Effector memory CD4-positive, alpha-beta T cell (primary cell): ENCODE measurements around the gene C19orf73.
"Not testable (repeated sequence)": the region's sequence is repeated elsewhere in the genome, so short reads cannot be mapped to it uniquely, and the experiment has no call there.

ENCODE experiments used
- DNase-seq, 3 donors: peaks; one replicate each; pipeline ENCODE4 v3.0.0-alpha.2; 2020
- H3K27ac ChIP-seq: 2 replicates; pipeline ENCODE4 v1.7.0; 2013; ENCODE audit warnings: mild to moderate bottlenecking, low read length, moderate library complexity; ENCODE audit not compliant: insufficient read depth, poor library complexity, severe bottlenecking
- H3K27me3 ChIP-seq: replicated peaks from 2 replicates; pipeline ENCODE4 v1.7.0; 2013; ENCODE audit warnings: mild to moderate bottlenecking, low read length; ENCODE audit not compliant: insufficient read depth, control insufficient read depth, poor library complexity, severe bottlenecking
- H3K36me3 ChIP-seq: 2 replicates; pipeline ENCODE4 v1.7.0; 2013; ENCODE audit warnings: mild to moderate bottlenecking, low read length, moderate library complexity; ENCODE audit not compliant: control insufficient read depth, insufficient read depth
- H3K4me1 ChIP-seq: 2 replicates; pipeline ENCODE4 v1.7.0; 2013; ENCODE audit warnings: low read length, mild to moderate bottlenecking; ENCODE audit not compliant: control insufficient read depth, insufficient read depth, poor library complexity, severe bottlenecking
- H3K4me3 ChIP-seq: 2 replicates; pipeline ENCODE4 v1.7.0; 2013; ENCODE audit warnings: low read length, low read depth, mild to moderate bottlenecking; ENCODE audit not compliant: insufficient read depth, poor library complexity, severe bottlenecking
- H3K9me3 ChIP-seq: 2 replicates; pipeline ENCODE4 v1.7.0; 2013; ENCODE audit warnings: mild to moderate bottlenecking, low read length, moderate library complexity; ENCODE audit not compliant: control insufficient read depth

The C19orf73 gene

DNA sequence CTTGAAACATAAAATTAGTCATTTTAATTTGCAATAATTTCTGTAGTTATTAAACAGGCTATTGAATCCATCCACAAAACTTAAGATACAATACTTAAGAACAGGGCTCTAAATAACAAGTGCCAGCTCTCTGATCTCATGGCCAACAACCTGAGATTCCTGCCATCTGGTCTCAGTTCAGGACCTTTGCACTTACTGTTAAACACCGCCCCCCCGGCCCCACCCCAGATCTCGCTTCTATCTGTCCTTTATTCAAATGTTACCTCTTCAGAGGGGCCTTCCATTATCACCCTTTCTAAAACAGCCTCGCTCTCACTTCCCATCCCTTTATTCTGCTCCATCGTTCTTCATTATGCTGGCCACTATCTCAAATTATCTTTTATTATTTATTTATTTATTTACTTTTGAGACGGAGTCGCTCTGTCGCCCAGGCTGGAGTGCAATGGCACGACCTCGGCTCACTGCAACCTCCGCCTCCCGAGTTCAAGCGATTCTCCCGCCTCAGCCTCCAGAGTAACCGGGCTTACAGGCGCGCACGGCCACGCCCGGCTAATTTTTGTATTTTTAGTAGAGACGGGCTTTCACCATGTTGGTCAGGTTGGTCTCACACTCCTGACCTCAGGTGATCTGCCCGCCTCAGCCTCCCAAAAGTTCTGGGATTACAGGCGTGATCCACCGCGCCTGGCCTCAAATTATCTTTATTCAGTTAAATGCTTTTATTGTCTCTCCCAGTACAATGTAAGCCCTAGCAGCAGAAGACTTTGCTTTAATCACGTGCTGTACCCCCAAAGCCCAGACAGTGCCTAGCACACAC is 34.5 kb downstream of the C19orf73 start:
- H3K27me3 ChIP-seq, result no peaks in the 10 kb centered on the region
- peaks cover 14% of the 10 kb centered on the region for H3K36me3 ChIP-seq
- no peak for DNase-seq
- H3K4me1 ChIP-seq, result peaks cover 16% of the 10 kb centered on the region
- H3K9me3 ChIP-seq, result no peaks in the 10 kb centered on the region
- H3K4me3 ChIP-seq, result peak overlapping the region; percentile 74
- peak overlapping the region; percentile 84 for H3K27ac ChIP-seq

GRCh38 chr19:49081273-49081672 is 37.7 kb downstream of the C19orf73 start:
- H3K9me3 ChIP-seq, result no peaks in the 10 kb centered on the region

DNA sequence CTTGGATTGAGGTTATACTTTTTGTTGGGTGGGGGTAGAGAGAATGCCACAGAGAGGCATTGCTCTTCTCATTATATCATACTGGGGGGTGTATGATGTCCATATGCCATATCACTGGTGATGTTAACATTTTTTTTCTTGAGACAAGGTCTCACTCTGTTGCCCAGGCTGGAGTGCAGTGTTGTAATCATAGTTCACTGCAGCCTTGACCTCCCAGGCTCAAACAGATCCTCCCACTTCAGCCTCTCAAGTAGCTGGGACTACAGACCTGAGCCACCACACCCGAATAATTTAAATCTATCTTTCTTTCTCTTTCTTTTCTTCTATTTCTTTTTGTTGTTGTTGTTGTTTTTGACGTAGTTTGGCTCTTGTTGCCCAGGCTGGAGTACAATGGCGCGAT is 38.6 kb downstream of the C19orf73 start:
- Histone ChIP-seq H3K4me3 (no peak overlapping the region), H3K27me3 (no peaks in the 10 kb centered on the region), H3K27ac (no peak overlapping the region), H3K36me3 (no peaks in the 10 kb centered on the region), H3K9me3 (no peaks in the 10 kb centered on the region), H3K4me1 (no peaks in the 10 kb centered on the region)
- DNase-seq, result no peak

More at GRCh38 chr19:49081273-49081672, 37.7 kb downstream of the C19orf73 start:
- Histone ChIP-seq H3K27me3 (no peaks in the 10 kb centered on the region), H3K36me3 (no peaks in the 10 kb centered on the region), H3K4me3 (no peak overlapping the region), H3K27ac (no peak overlapping the region), H3K4me1 (peaks cover 4% of the 10 kb centered on the region)
- DNase-seq, result no peak

- H3K36me3 ChIP-seq, H3K9me3 ChIP-seq, H3K4me1 ChIP-seq, H3K27ac ChIP-seq, H3K4me3 ChIP-seq, DNase-seq: not testable (repeated sequence)
- H3K27me3 ChIP-seq, result peaks cover 18% of the 10 kb centered on the region
Observed at GRCh38 chr19:49074869-49075268, 44.1 kb downstream of the C19orf73 start.

DNA sequence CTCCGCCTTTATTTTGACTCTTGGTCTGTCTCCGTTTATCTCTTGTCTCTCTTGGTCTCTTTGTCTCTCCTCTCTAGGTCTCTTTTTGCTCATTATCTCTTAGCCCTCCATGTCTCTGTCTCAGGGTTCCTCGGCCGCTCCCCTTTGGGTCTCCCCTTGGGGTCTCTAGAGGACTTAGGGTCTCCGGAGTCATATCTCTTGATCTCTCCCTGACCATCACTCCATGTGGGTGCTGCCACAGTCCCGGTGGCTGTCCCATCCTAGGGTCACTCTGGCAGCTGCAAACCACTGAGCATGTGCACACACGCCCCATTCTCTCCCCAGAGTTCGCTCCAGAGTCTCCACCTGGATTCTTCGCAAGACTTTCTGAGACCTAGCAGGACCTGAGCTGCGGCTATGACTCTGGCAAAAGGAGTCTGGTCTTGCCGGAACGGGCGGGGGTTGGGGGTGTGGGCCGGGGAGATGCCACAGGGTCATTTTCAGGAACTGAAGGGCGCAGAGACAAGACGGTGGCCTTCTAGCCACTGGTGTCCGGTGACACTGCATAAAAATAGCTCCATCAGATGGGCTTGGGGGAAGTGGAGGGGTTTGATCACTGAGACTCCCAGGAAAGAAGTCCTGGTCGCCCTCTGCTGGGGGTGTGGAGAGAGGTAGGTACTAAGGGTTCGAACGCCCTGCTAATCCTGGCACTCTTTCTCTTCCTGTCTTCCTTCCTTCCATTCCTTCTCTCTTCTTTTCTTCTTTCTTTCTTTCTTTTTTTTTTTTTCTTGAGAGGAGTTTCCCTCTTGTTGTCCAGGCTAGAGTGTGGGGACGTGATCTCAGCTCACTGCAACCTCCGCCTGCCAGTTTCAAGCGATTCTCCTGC is 45.2 kb downstream of the C19orf73 start:
- no peaks in the 10 kb centered on the region for H3K36me3 ChIP-seq
- no peak for DNase-seq
- peaks cover 18% of the 10 kb centered on the region for H3K27me3 ChIP-seq
- H3K4me1 ChIP-seq, result no peaks in the 10 kb centered on the region
- no peaks in the 10 kb centered on the region for H3K9me3 ChIP-seq
- no peak overlapping the region for H3K4me3 ChIP-seq
- H3K27ac ChIP-seq, result no peak overlapping the region

- H3K4me1 ChIP-seq, result no peaks in the 10 kb centered on the region
- H3K27me3 ChIP-seq, result peaks cover 18% of the 10 kb centered on the region
- H3K4me3 ChIP-seq, result no peak overlapping the region
- H3K36me3 ChIP-seq, result no peaks in the 10 kb centered on the region
- H3K9me3 ChIP-seq, result no peaks in the 10 kb centered on the region
- no peak overlapping the region for H3K27ac ChIP-seq
- no peak for DNase-seq
Observed at GRCh38 chr19:49071860-49072547, 46.9 kb downstream of the C19orf73 start.

DNA sequence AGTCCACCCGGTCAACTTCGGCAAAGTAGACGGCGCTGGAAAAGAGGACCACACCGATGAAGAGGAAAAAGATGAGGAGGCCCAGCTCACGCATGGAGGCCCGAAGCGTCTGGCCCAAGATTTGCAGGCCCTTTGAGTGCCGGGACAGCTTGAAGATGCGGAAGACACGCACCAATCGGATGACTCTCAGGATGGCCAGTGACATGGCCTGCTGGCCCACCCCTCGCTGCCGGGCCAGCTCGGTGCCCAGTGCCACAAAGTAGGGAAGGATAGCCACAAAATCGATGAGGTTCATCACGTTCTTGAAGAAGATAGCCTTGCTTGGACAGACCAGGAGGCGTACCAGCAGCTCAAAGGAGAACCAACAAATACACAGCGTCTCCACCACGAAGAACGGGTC is 48.5 kb downstream of the C19orf73 start:
- Histone ChIP-seq H3K4me3 (no peak overlapping the region), H3K9me3 (no peaks in the 10 kb centered on the region), H3K4me1 (no peaks in the 10 kb centered on the region), H3K27ac (no peak overlapping the region), H3K27me3 (peaks cover 18% of the 10 kb centered on the region), H3K36me3 (no peaks in the 10 kb centered on the region)
- DNase-seq, result no peak

GRCh38 chr19:49069026-49069425 is 49.9 kb downstream of the C19orf73 start:
- no peaks in the 10 kb centered on the region for H3K4me1 ChIP-seq
- H3K36me3 ChIP-seq, result no peaks in the 10 kb centered on the region
- H3K27ac ChIP-seq, result no peak overlapping the region
- no peak overlapping the region for H3K4me3 ChIP-seq
- H3K9me3 ChIP-seq, result no peaks in the 10 kb centered on the region
- no peak for DNase-seq
- H3K27me3 ChIP-seq, result peaks cover 30% of the 10 kb centered on the region
